HG02885 (cell line): ENCODE results near the gene THUMPD3.

ENCODE experiments used
- ATAC-seq: cut with Tn5 transposase; IDR thresholded peaks from one replicate; pipeline ENCODE4 v1.9.1; 2021; ENCODE audit warnings: mild to moderate bottlenecking; ENCODE audit not compliant: unreplicated experiment, poor library complexity

Gene THUMPD3

GRCh38 chr3:9396632-9397331 is 33.9 kb downstream of the THUMPD3 start:
- peak; percentile 73 for ATAC-seq

- ATAC-seq: peak; percentile 56
Observed at GRCh38 chr3:9397332-9397905, 34.6 kb downstream of the THUMPD3 start, which contains the start of gene SETD5. TSS of gene SETD5 (plus strand) at chr3:9397615. CDS start at chr3:9428939, 31,324 bp downstream.

GRCh38 chr3:9397906-9398699 is 35.2 kb downstream of the THUMPD3 start:
- no peak for ATAC-seq

GRCh38 chr3:9398700-9399336 is 36.0 kb downstream of the THUMPD3 start:
- no peak for ATAC-seq

- no peak for ATAC-seq
Observed at GRCh38 chr3:9399337-9399703, 36.5 kb downstream of the THUMPD3 start.

- ATAC-seq: no peak
Observed at GRCh38 chr3:9399746-9400145, 36.9 kb downstream of the THUMPD3 start.

- no peak for ATAC-seq
Observed at GRCh38 chr3:9400616-9401015, 37.8 kb downstream of the THUMPD3 start.

GRCh38 chr3:9401986-9402385 is 39.1 kb downstream of the THUMPD3 start:
- no peak for ATAC-seq

- ATAC-seq: no peak
Observed at GRCh38 chr3:9402410-9403228, 39.8 kb downstream of the THUMPD3 start.

- no peak for ATAC-seq
Observed at GRCh38 chr3:9403463-9403862, 40.6 kb downstream of the THUMPD3 start.

GRCh38 chr3:9404680-9405079 is 41.8 kb downstream of the THUMPD3 start:
- ATAC-seq: peak; percentile 40

- no peak for ATAC-seq
Observed at GRCh38 chr3:9405756-9406155, 42.9 kb downstream of the THUMPD3 start.

GRCh38 chr3:9406856-9407626 is 44.2 kb downstream of the THUMPD3 start:
- no peak for ATAC-seq

- no peak for ATAC-seq
Observed at GRCh38 chr3:9408061-9408460, 45.2 kb downstream of the THUMPD3 start.

- ATAC-seq: no peak
Observed at GRCh38 chr3:9408546-9408945, 45.7 kb downstream of the THUMPD3 start.

- ATAC-seq: no peak
Observed at GRCh38 chr3:9409981-9410854, 47.4 kb downstream of the THUMPD3 start.

GRCh38 chr3:9411302-9411701 is 48.4 kb downstream of the THUMPD3 start:
- no peak for ATAC-seq

GRCh38 chr3:9412293-9412692 is 49.4 kb downstream of the THUMPD3 start:
- ATAC-seq: no peak
